CD14-positive monocyte (primary cell): Measurements from ENCODE around the gene AMY1C. TPM values are rescaled to one million over a fixed set of nuclear protein-coding genes. Genes with fewer than 3 reads are reported as not detected.
"Not testable (repeated sequence)": the region's sequence is repeated elsewhere in the genome, so short reads cannot be mapped to it uniquely, and the experiment has no call there.

Experiments
- DNase-seq, 3 donors: peaks; one replicate each; pipeline ENCODE4 v3.0.0-alpha.2; 2011 to 2022
- H2AFZ ChIP-seq: 2 replicates; pipeline ENCODE4 v1.6.0; 2012; ENCODE audit warnings: mild to moderate bottlenecking, low read depth, low read length, inconsistent platforms; ENCODE audit not compliant: insufficient read depth, poor library complexity, severe bottlenecking
- H3K27ac ChIP-seq, 2 donors: 1 replicate in 1 of 2; 2 replicates in 1 of 2; pipeline ENCODE4 v1.5.1; 2012 to 2013; ENCODE audit warnings: low read length in 2 of 2, control low read depth in 1 of 2, inconsistent platforms in 1 of 2, low read depth in 1 of 2, mild to moderate bottlenecking in 1 of 2
- H3K27me3 ChIP-seq, 2 donors: one replicate each; pipeline versions ENCODE4 v1.6.0 to v1.6.1; 2011 to 2013; ENCODE audit warnings: low read length in 2 of 2; ENCODE audit not compliant: control insufficient read depth in 2 of 2, insufficient read depth in 2 of 2
- H3K36me3 ChIP-seq, 2 donors: replicated peaks in 1 of 2; 1 replicate in 1 of 2; 2 replicates in 1 of 2; pipeline versions ENCODE4 v1.5.1 to v1.6.1; 2012 to 2013; ENCODE audit warnings: low read length in 2 of 2, control low read depth in 1 of 2, inconsistent platforms in 1 of 2, mild to moderate bottlenecking in 1 of 2; ENCODE audit not compliant: insufficient read depth in 2 of 2, control insufficient read depth in 1 of 2
- H3K4me1 ChIP-seq, 2 donors: 1 replicate in 1 of 2; 2 replicates in 1 of 2; pipeline versions ENCODE4 v1.5.1 to v1.6.1; 2012 to 2013; ENCODE audit warnings: low read length in 2 of 2, control low read depth in 1 of 2, inconsistent platforms in 1 of 2, mild to moderate bottlenecking in 1 of 2, moderate library complexity in 1 of 2; ENCODE audit not compliant: insufficient read depth in 2 of 2, control insufficient read depth in 1 of 2
- H3K4me2 ChIP-seq: replicated peaks from 2 replicates; pipeline ENCODE3; 2012; ENCODE audit warnings: low read length, moderate library complexity, mild to moderate bottlenecking; ENCODE audit not compliant: poor library complexity, severe bottlenecking; ENCODE audit errors: extremely low read depth
- H3K4me3 ChIP-seq, 3 experiments: fragments of 200-600 bp in 1 of 3; sonication (generic) in 1 of 3; replicated peaks in 1 of 3; 1 replicate in 2 of 3; 2 replicates in 1 of 3; pipeline ENCODE4 v1.5.1; 2011 to 2013; ENCODE audit warnings: low read length in 3 of 3, mild to moderate bottlenecking in 3 of 3, control low read depth in 2 of 3, low read depth in 2 of 3, inconsistent platforms in 1 of 3, moderate library complexity in 1 of 3
- H3K79me2 ChIP-seq: 2 replicates; pipeline ENCODE4 v1.6.0; 2012; ENCODE audit warnings: mild to moderate bottlenecking, control low read depth, inconsistent platforms, low read length, moderate library complexity; ENCODE audit not compliant: insufficient read depth
- H3K9ac ChIP-seq: 2 replicates; pipeline ENCODE4 v1.6.0; 2017; ENCODE audit warnings: low read length, mild to moderate bottlenecking; ENCODE audit not compliant: insufficient read depth, poor library complexity, severe bottlenecking
- H3K9me3 ChIP-seq, 2 donors: replicated peaks in 1 of 2; 1 replicate in 1 of 2; 2 replicates in 1 of 2; pipeline versions ENCODE4 v1.5.1 to v1.6.1; 2012 to 2013; ENCODE audit warnings: low read length in 2 of 2, control low read depth in 1 of 2; ENCODE audit not compliant: control insufficient read depth in 1 of 2, insufficient read depth in 1 of 2
- H4K20me1 ChIP-seq: 2 replicates; pipeline ENCODE4 v1.6.0; 2012; ENCODE audit warnings: mild to moderate bottlenecking, low read length, control low read depth, moderate library complexity; ENCODE audit not compliant: insufficient read depth
- H3K27ac Mint-ChIP-seq, 7 donors: one replicate each; pipeline ENCODE4 v1.8.0; 2020; ENCODE audit warnings: mild to moderate bottlenecking in 7 of 7, mixed read lengths in 7 of 7, moderate library complexity in 6 of 7, inconsistent platforms in 2 of 7
- H3K27me3 Mint-ChIP-seq, 3 donors: one replicate each; pipeline ENCODE4 v1.8.0; 2021 to 2022; ENCODE audit warnings: low read depth in 3 of 3, mild to moderate bottlenecking in 3 of 3, mixed read lengths in 3 of 3, moderate library complexity in 3 of 3, inconsistent platforms in 1 of 3
- H3K36me3 Mint-ChIP-seq, 2 donors: one replicate each; pipeline ENCODE4 v1.8.0; 2020; ENCODE audit warnings: mixed read lengths in 2 of 2, inconsistent platforms in 1 of 2, mild to moderate bottlenecking in 1 of 2
- H3K4me1 Mint-ChIP-seq: one replicate; pipeline ENCODE4 v1.8.0; 2020; ENCODE audit warnings: mild to moderate bottlenecking, mixed read lengths
- H3K4me3 Mint-ChIP-seq, 2 donors: one replicate each; pipeline ENCODE4 v1.8.0; 2020; ENCODE audit warnings: mild to moderate bottlenecking in 2 of 2, mixed read lengths in 2 of 2, moderate library complexity in 1 of 2
- H3K9me3 Mint-ChIP-seq, 7 donors: one replicate each; pipeline ENCODE4 v1.8.0; 2020 to 2022; ENCODE audit warnings: mixed read lengths in 7 of 7, mild to moderate bottlenecking in 6 of 7, moderate library complexity in 6 of 7, inconsistent platforms in 2 of 7
- WGBS: methylation state at CpG from one replicate; pipeline ENCODE4 v1.1.5; 2013; ENCODE audit warnings: missing lambda C conversion rate; ENCODE audit not compliant: insufficient coverage; 5-methylcytosine and 5-hydroxymethylcytosine counted together
- intact Hi-C, 2 donors: fragments of 100-400 bp; cut with micrococcal nuclease; formaldehyde crosslinking; loops; one replicate each; pipeline versions ENCODE4 v1.15.0 to v1.15.1; 2023
- polyA minus RNA-seq: library from RNA; depleted of rRNA, polyadenylated mRNA; stranded (reverse); fragments of >200 nt; gene quantifications from 2 replicates; pipeline ENCODE4 v1.2.3, GENCODE V29; 2012
- polyA plus RNA-seq, 3 donors: library from polyadenylated mRNA; depleted of rRNA in 1 of 3; unstranded in 2 of 3; stranded (reverse) in 1 of 3; fragments of 300-500 nt in 2 of 3; fragments of >200 nt in 1 of 3; fragmentation: Illumina TruSeq in 2 of 3; gene quantifications; 1 replicate in 2 of 3; 2 replicates in 1 of 3; pipeline ENCODE4 v1.2.3, GENCODE V29; 2012 to 2021
- total RNA-seq, 12 experiments: library from RNA in 1 of 12; stranded (reverse) in 1 of 12; fragments of 120-200 nt in 1 of 12; gene quantifications; one replicate each; pipeline ENCODE4 v1.2.4 and lab custom pipeline; 2013 to 2026; ENCODE audit warnings: mixed read lengths in 6 of 12, inconsistent platforms in 1 of 12

Gene AMY1C
- not detected for total RNA-seq (2013)
- not detected for polyA plus RNA-seq
- not detected in 2 replicates for polyA minus RNA-seq
- 0 reads per million in 11 experiments for total RNA-seq (lab: John Stamatoyannopoulos, UW)

- H3K27ac Mint-ChIP-seq, H3K9me3 ChIP-seq, H3K9ac ChIP-seq, H2AFZ ChIP-seq, H3K36me3 ChIP-seq, H3K36me3 Mint-ChIP-seq, H3K27me3 Mint-ChIP-seq, H3K27me3 ChIP-seq, H3K4me3 ChIP-seq, H3K79me2 ChIP-seq, H3K27ac ChIP-seq, H3K4me2 ChIP-seq, H4K20me1 ChIP-seq, H3K9me3 Mint-ChIP-seq, H3K4me1 Mint-ChIP-seq, H3K4me3 Mint-ChIP-seq, DNase-seq, intact Hi-C loops, H3K4me1 ChIP-seq: not testable (repeated sequence)
- no CpG with 5 or more reads among the region's 5 CpGs for WGBS
Measured at GRCh38 chr1:103749598-103749997, at the start of gene AMY1C. Gene AMY1C, plus strand, starts transcription at chr1:103749898. Its CDS starts 572 bp downstream, at chr1:103750470.

- H3K4me3 Mint-ChIP-seq, H3K9ac ChIP-seq, H3K4me3 ChIP-seq, H3K4me2 ChIP-seq, H4K20me1 ChIP-seq, H3K4me1 ChIP-seq, DNase-seq, H3K4me1 Mint-ChIP-seq, H3K27me3 Mint-ChIP-seq, H3K27me3 ChIP-seq, H3K36me3 Mint-ChIP-seq, H3K9me3 Mint-ChIP-seq, H3K79me2 ChIP-seq, H3K36me3 ChIP-seq, H3K27ac ChIP-seq, intact Hi-C loops, H3K9me3 ChIP-seq, H2AFZ ChIP-seq, H3K27ac Mint-ChIP-seq: not testable (repeated sequence)
- WGBS: no CpG with 5 or more reads among the region's 4 CpGs
Measured at GRCh38 chr1:103700669-103701068, 49.0 kb upstream of the AMY1C start.

GRCh38 chr1:103701256-103701655 is 48.4 kb upstream of the AMY1C start:
- H3K27ac ChIP-seq, H3K79me2 ChIP-seq, H3K9me3 ChIP-seq, H3K27me3 Mint-ChIP-seq, H4K20me1 ChIP-seq, H3K4me2 ChIP-seq, H3K36me3 ChIP-seq, H3K4me1 Mint-ChIP-seq, H3K4me3 Mint-ChIP-seq, intact Hi-C loops, H3K9me3 Mint-ChIP-seq, H3K36me3 Mint-ChIP-seq, H3K4me3 ChIP-seq, H3K27ac Mint-ChIP-seq, H3K9ac ChIP-seq, H3K27me3 ChIP-seq, DNase-seq, H3K4me1 ChIP-seq, H2AFZ ChIP-seq: not testable (repeated sequence)
- WGBS: no CpG with 5 or more reads among the region's 4 CpGs

GRCh38 chr1:103707670-103708069 is 42.0 kb upstream of the AMY1C start:
- intact Hi-C loops, H3K36me3 Mint-ChIP-seq, H3K79me2 ChIP-seq, H3K4me3 Mint-ChIP-seq, H3K9me3 Mint-ChIP-seq, H3K27me3 ChIP-seq, H3K27ac Mint-ChIP-seq, H4K20me1 ChIP-seq, H3K4me1 ChIP-seq, H3K27me3 Mint-ChIP-seq, H3K9ac ChIP-seq, H3K4me3 ChIP-seq, H3K4me2 ChIP-seq, H3K36me3 ChIP-seq, H3K4me1 Mint-ChIP-seq, H2AFZ ChIP-seq, H3K9me3 ChIP-seq, H3K27ac ChIP-seq, DNase-seq: not testable (repeated sequence)
- no CpG with 5 or more reads among the region's 3 CpGs for WGBS
